Stomach (tissue), 9 donors: ENCODE measurements around the gene NRIP3. TPM values are rescaled to one million over a fixed set of nuclear protein-coding genes. Genes with fewer than 3 reads are reported as not detected.

ENCODE experiments used
- DNase-seq, 2 donors: peaks; one replicate each; pipeline versions ENCODE4 v3.0.0 to v3.0.0-alpha.2; 2013 to 2019
- H3K27ac ChIP-seq, 5 donors: fragments of 200-600 bp in 4 of 5; sonication (generic) in 4 of 5; one replicate each; pipeline ENCODE4 v1.5.1; 2013 to 2019; ENCODE audit warnings: mild to moderate bottlenecking in 1 of 5, moderate library complexity in 1 of 5
- H3K27me3 ChIP-seq, 3 donors: fragments of 200-600 bp; sonication (generic); one replicate each; pipeline ENCODE4 v1.5.1; 2017 to 2019; ENCODE audit warnings: mixed run types in 1 of 3
- H3K36me3 ChIP-seq, 4 donors: fragments of 200-600 bp; sonication (generic); 1 replicate in 3 of 4; 2 replicates in 1 of 4; pipeline ENCODE4 v1.5.1; 2016 to 2019
- H3K4me1 ChIP-seq, 4 donors: fragments of 200-600 bp; sonication (generic); one replicate each; pipeline ENCODE4 v1.5.1; 2016 to 2019
- H3K4me3 ChIP-seq, 4 donors: fragments of 200-600 bp; sonication (generic) in 3 of 4; one replicate each; pipeline ENCODE4 v1.5.1; 2016 to 2019; ENCODE audit warnings: mild to moderate bottlenecking in 1 of 4
- H3K9me3 ChIP-seq, 4 donors: fragments of 200-600 bp; sonication (generic); one replicate each; pipeline ENCODE4 v1.5.1; 2016 to 2019
- EP300 ChIP-seq: sonication (generic); formaldehyde crosslinking; IDR thresholded peaks from one replicate; pipeline ENCODE4 v1.6.1; 2017; ENCODE audit warnings: antibody characterized with exemption
- POLR2A ChIP-seq, 4 donors: fragments of 450-650 bp; IDR thresholded peaks; one replicate each; pipeline ENCODE4 v1.6.1; 2016; ENCODE audit warnings: antibody characterized with exemption in 4 of 4, control low read depth in 2 of 4, mild to moderate bottlenecking in 1 of 4, moderate library complexity in 1 of 4
- POLR2AphosphoS5 ChIP-seq, 3 donors: sonication (generic); formaldehyde crosslinking; IDR thresholded peaks; one replicate each; pipeline ENCODE4 v1.6.1; 2016; ENCODE audit warnings: antibody characterized with exemption in 3 of 3
- WGBS, 5 donors: extraction: QIAGEN DNeasy Blood & Tissue Kit in 3 of 5; methylation state at CpG; one replicate each; pipeline versions ENCODE4 v1.1.5 to v1.1.7; 2013 to 2018; 5-methylcytosine and 5-hydroxymethylcytosine counted together
- intact Hi-C: fragments of 100-400 bp; cut with DNase I; formaldehyde crosslinking; loops from one replicate; pipeline ENCODE4 v1.15.1; 2023; ENCODE audit warnings: low total_unique reads
- polyA plus RNA-seq, 3 donors: library from polyadenylated mRNA; stranded (reverse); fragments of 200-250 nt; gene quantifications; one replicate each; pipeline ENCODE4 v1.2.3, GENCODE V29; 2013
- total RNA-seq, 5 donors: library from RNA; depleted of rRNA; stranded (reverse); fragments of >200 nt; gene quantifications; one replicate each; pipeline versions ENCODE4 v1.1.0 to v1.2.3, GENCODE V29; 2014 to 2016
- TF ChIP-seq, protein P1 (sequence below), 7 experiments: fragments of 450-650 bp in 4 of 7; fragments of 200-600 bp in 3 of 7; sonication (generic) in 3 of 7; IDR thresholded peaks; one replicate each; pipeline ENCODE4 v1.5.1; 2016 to 2019; ENCODE audit warnings: antibody characterized with exemption in 7 of 7, control low read depth in 2 of 7, mild to moderate bottlenecking in 1 of 7
- donor health status: healthy with polysubstance abuse.
- donor health status: Bipolar disorder and iron deficiency.
- donor health status: healthy.

Gene NRIP3
- total and polyA plus RNA-seq, 8 donors = 0.33 to 3.9 (median 1.6) TPM; not detected in 2

DNA sequence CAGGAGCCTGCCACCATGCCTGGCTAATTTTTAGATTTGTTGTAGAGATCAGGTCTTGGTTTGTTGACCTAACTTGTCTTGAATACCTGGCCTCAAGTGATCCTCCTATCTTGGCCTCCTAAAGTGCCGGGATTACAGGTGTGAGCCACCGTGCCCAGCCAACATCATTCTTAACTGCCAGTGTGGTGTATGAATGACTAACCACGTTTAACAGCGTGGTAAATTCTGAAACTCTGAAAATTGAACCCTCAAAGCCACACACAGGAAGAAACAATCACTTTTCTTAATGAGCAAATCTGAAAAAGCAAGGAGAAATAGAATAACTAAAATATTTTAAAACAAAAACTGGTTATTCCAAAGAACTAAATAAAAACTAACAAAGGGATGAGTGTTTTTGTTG is 46.9 kb downstream of the NRIP3 start:
- Histone ChIP-seq H3K27ac (no peak overlapping the region), H3K4me1 (peaks cover 6 to 28% (median 17%) of the 10 kb centered on the region in 4 donors), H3K27me3 (no peaks in the 10 kb centered on the region), H3K36me3 (peaks cover 20 to 56% (median 51%) of the 10 kb centered on the region in 4 donors), H3K9me3 (no peaks in the 10 kb centered on the region), H3K4me3 (no peak overlapping the region)
- no peak for DNase-seq
- WGBS, 5 donors = 80 to 84% (median 82%) methylated on average over 4 of the region's 4 CpGs
- TF ChIP-seq POLR2A (IDR thresholded peaks at IDR 0.05) (no peak), POLR2AphosphoS5 (IDR thresholded peaks at IDR 0.05) (no peak)
- TF ChIP-seq, protein P1, sequence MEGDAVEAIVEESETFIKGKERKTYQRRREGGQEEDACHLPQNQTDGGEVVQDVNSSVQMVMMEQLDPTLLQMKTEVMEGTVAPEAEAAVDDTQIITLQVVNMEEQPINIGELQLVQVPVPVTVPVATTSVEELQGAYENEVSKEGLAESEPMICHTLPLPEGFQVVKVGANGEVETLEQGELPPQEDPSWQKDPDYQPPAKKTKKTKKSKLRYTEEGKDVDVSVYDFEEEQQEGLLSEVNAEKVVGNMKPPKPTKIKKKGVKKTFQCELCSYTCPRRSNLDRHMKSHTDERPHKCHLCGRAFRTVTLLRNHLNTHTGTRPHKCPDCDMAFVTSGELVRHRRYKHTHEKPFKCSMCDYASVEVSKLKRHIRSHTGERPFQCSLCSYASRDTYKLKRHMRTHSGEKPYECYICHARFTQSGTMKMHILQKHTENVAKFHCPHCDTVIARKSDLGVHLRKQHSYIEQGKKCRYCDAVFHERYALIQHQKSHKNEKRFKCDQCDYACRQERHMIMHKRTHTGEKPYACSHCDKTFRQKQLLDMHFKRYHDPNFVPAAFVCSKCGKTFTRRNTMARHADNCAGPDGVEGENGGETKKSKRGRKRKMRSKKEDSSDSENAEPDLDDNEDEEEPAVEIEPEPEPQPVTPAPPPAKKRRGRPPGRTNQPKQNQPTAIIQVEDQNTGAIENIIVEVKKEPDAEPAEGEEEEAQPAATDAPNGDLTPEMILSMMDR (IDR thresholded peaks at IDR 0.05) = no peak
- intact Hi-C loops = no loop called here

DNA sequence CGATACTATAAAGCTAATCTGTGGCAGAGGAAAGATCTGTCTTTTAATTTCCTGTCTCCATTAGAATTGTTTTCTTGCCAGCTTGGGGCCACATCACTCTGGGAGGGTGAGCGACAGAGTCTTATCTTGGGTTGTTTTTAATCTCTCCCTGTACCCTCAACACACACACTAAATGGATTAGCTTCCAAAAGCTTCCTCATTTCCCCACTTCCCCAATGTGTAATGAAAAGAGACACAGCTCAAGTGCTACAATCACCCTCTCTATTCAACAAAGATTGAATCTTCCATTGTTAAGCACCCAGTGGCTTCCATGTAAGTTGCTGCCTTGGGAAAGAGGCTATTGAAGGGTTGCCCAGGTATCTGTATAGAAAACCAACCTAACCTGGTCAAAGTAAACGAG is 54.9 kb downstream of the NRIP3 start:
- TF ChIP-seq, protein P1 (IDR thresholded peaks at IDR 0.05) = no peak
- no peak for TF ChIP-seq EP300
- no peak for TF ChIP-seq POLR2AphosphoS5 (IDR thresholded peaks at IDR 0.05)
- TF ChIP-seq POLR2A (IDR thresholded peaks at IDR 0.05) = no peak
- no peaks in the 10 kb centered on the region for H3K9me3 ChIP-seq
- H3K27ac ChIP-seq = no peak overlapping the region
- peaks cover 0 to 8% (median 0%) of the 10 kb centered on the region in 4 donors for H3K4me1 ChIP-seq
- H3K4me3 ChIP-seq = no peak overlapping the region
- H3K27me3 ChIP-seq = no peaks in the 10 kb centered on the region
- no peak for DNase-seq
- intact Hi-C loops = no loop called here
- peaks cover 9 to 72% (median 67%) of the 10 kb centered on the region in 4 donors for H3K36me3 ChIP-seq
- WGBS, 5 donors = 49 to 63% (median 57%) methylated on average over 3 of the region's 3 CpGs

DNA sequence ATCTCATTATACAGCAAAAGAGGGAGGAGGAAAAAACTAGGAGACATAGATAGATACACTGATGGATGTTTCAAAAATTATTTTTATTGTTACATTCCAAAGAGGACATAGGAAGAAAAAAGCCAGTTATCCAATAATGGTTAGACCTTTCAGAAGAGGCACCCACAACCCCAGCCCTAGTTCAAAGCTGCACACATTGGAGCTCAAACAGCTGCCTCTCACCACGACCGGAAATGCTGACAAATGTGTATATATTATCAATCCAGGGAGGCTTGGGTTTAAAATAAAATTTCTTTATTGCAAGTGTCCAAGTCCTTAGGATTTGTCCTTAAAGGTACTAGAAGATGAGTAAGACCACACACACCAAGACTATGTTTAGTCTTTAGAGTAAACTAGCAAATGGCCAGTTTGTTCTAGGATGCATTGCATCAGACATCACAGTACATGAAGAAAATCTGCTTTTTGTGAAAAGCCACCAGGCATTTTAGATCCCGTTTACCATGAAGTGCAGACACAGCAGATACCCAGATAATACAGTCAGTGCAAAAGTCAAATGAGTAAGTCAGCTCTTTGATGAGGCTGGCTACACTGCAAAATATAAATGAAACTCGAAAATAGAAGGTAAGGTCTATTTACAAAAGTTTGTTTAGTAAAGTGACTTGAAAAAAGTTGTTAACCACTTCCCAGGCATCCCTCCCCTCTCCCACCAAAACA is 56.4 kb downstream of the NRIP3 start:
- Histone ChIP-seq H3K4me1 (peaks cover 0 to 8% (median 0%) of the 10 kb centered on the region in 4 donors), H3K9me3 (no peaks in the 10 kb centered on the region), H3K4me3 (no peak overlapping the region), H3K27me3 (no peaks in the 10 kb centered on the region), H3K27ac (no peak overlapping the region), H3K36me3 (peaks cover 2 to 57% (median 52%) of the 10 kb centered on the region in 4 donors)
- no peak for DNase-seq
- TF ChIP-seq, protein P1 (IDR thresholded peaks at IDR 0.05) = no peak
- TF ChIP-seq POLR2AphosphoS5 (IDR thresholded peaks at IDR 0.05) (no peak), EP300 (no peak)
- intact Hi-C loops = no loop called here
- 62 to 73% (median 72%) methylated on average over 4 of the region's 4 CpGs for WGBS, 5 donors

DNA sequence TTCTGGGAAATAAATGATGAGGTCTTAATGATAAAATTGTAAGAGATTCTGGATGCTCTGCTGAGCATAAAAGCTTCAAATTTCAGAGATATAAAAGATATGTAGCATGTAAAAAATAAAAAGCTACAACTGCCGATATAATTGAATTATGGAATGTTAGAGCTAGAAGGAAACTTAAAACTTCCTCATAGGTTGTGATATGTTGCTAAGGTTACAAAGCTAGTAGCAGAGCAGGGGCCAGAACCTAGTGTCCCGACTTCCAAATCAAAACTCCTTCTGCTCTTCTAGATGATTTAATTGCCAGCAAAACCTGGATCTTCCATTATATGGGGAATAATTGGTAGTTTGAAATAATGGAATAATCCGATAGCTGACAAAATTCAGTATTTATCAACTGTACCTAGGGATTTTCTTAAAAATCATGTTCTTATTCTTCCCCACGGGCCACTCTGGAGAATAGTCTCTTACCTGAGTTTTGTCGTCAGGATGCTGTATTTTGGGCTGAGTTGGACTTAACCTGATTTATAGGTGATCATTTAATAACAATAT is 61.2 kb downstream of the NRIP3 start, which contains the start of gene ASCL3:
Gene ASCL3 (minus strand): TSS at position 499 of the 549 bp plus-strand sequence. CDS start 4,855 bp downstream, outside the sequence.
- intact Hi-C loops = no loop called here
- no peaks in the 10 kb centered on the region for H3K9me3 ChIP-seq
- WGBS, 5 donors = 67 to 79% (median 72%) methylated on average over 5 of the region's 5 CpGs
- no peaks in the 10 kb centered on the region for H3K4me1 ChIP-seq
- no peaks in the 10 kb centered on the region for H3K27me3 ChIP-seq
- TF ChIP-seq, protein P1 (IDR thresholded peaks at IDR 0.05) = no peak
- TF ChIP-seq POLR2A (IDR thresholded peaks at IDR 0.05) (no peak), POLR2AphosphoS5 (IDR thresholded peaks at IDR 0.05) (no peak), EP300 (no peak)
- DNase-seq = no peak
- H3K36me3 ChIP-seq = peaks cover 0 to 9% (median 8%) of the 10 kb centered on the region in 4 donors
- H3K27ac ChIP-seq = no peak within 1 kb of the TSS
- no peak within 1 kb of the TSS for H3K4me3 ChIP-seq
